Measurements from ENCODE around the gene STARD8.
A peak's percentile ranks its signal among the peaks of the same experiment; 100 is the strongest.
"Not testable (repeated sequence)": the region's sequence is repeated elsewhere in the genome, so short reads cannot be mapped to it uniquely, and the experiment has no call there.

STARD8 gene

GRCh38 chrX:68719904-68720614 is 72.6 kb downstream of the STARD8 start:
- DNase-seq, result no peak

- DNase-seq, result no peak
These were observed 73.4 kb downstream of the STARD8 start for GRCh38 chrX:68720851-68721250.

GRCh38 chrX:68721546-68721945 is 74.1 kb downstream of the STARD8 start:
- DNase-seq, result no peak

GRCh38 chrX:68721991-68722860 is 74.8 kb downstream of the STARD8 start:
- no peak for DNase-seq

- DNase-seq, result no peak
These were observed 76.2 kb downstream of the STARD8 start for GRCh38 chrX:68723491-68724155.

- no peak for DNase-seq
These were observed 77.1 kb downstream of the STARD8 start for GRCh38 chrX:68724531-68725020.

- no peak for DNase-seq
These were observed 78.4 kb downstream of the STARD8 start for GRCh38 chrX:68725756-68726365.

- no peak for DNase-seq
These were observed 78.9 kb downstream of the STARD8 start for GRCh38 chrX:68726366-68726765.

- no peak for DNase-seq
These were observed 80.2 kb downstream of the STARD8 start for GRCh38 chrX:68727696-68728095.

GRCh38 chrX:68728186-68728585 is 80.7 kb downstream of the STARD8 start:
- no peak for DNase-seq

GRCh38 chrX:68731254-68731653 is 83.8 kb downstream of the STARD8 start:
- DNase-seq, result no peak

GRCh38 chrX:68732906-68733493 is 85.5 kb downstream of the STARD8 start:
- peak; percentile 40 for DNase-seq

GRCh38 chrX:68735266-68735665 is 87.8 kb downstream of the STARD8 start:
- DNase-seq, result no peak

- DNase-seq, result not testable (repeated sequence)
These were observed 94.4 kb downstream of the STARD8 start for GRCh38 chrX:68741864-68742263.

GRCh38 chrX:68743754-68744153 is 96.3 kb downstream of the STARD8 start:
- no peak for DNase-seq

GRCh38 chrX:68746988-68747387 is 99.5 kb downstream of the STARD8 start:
- DNase-seq, result no peak

- no peak for DNase-seq
These were observed 100.6 kb downstream of the STARD8 start for GRCh38 chrX:68748030-68748429.

- no peak for DNase-seq
These were observed 102.0 kb downstream of the STARD8 start for GRCh38 chrX:68749426-68749825.

GRCh38 chrX:68750316-68750715 is 102.8 kb downstream of the STARD8 start:
- no peak for DNase-seq

- DNase-seq, result no peak
These were observed 103.9 kb downstream of the STARD8 start for GRCh38 chrX:68751372-68751771.

GRCh38 chrX:68753218-68753617 is 105.8 kb downstream of the STARD8 start:
- no peak for DNase-seq

- DNase-seq, result no peak
These were observed 106.9 kb downstream of the STARD8 start for GRCh38 chrX:68754406-68754805.

Data from NCI-H1092 (cell line).